Measurements from ENCODE around the gene PIK3CG.
"Not testable (repeated sequence)": the region's sequence is repeated elsewhere in the genome, so short reads cannot be mapped to it uniquely, and the experiment has no call there.

Gene PIK3CG

DNA sequence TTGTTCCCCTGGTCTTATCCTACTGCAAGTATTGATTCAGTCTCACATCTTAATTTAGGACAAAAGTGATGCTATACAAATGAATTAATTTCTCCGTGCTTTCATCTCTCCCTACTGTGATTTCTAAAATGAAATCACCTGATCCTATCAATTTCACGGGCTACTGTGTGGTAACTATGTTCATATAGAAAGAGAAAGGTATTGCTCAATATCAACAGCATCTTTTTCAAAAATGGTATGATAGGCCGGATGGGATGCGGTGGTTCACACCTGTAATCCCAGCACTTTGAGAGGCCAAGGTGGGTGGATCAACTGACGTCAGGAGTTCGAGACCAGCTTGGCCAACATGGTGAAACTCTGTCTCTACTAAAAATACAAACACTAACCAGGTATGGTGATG is 71.2 kb downstream of the PIK3CG start:
- DNase-seq (ENCODE audit: low read depth in 4 of 4, low spot score in 1 of 4) = no peak

DNA sequence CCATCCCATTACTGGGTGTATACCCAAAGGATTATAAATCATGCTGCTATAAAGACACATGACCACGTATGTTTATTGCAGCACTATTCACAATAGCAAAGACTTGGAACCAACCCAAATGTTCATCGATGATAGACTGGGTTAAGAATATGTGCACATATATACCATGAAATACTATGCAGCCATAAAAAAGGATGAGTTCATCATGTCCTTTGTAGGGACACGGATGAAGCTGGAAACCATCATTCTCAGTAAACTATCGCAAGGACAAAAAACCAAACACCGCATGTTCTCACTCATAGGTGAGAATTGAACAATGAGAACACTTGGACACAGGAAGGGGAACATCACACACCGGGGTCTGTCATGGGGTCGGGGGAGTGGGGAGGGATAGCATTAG is 73.0 kb downstream of the PIK3CG start:
- not testable (repeated sequence) for DNase-seq (ENCODE audit: low read depth in 4 of 4, low spot score in 1 of 4)

DNA sequence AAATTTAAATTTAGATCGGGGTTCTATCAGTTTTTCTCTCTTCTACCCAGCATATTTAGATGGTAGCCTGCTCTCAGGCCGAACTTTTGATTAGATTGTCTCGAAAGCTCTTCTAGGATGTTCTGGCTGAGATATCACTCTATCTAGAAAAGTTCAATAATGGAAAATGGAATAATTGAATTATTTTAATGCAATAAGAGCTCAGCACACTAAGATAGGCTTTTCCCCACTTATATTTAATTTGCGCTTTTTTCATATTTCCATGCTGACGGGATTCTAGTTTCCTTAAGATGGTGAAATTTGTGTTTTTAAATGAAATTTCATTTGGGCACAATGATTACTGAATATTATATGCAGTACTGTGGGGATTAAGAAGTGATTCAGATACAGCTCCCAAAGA is 73.7 kb downstream of the PIK3CG start:
- DNase-seq (ENCODE audit: low read depth in 4 of 4, low spot score in 1 of 4) = no peak

DNA sequence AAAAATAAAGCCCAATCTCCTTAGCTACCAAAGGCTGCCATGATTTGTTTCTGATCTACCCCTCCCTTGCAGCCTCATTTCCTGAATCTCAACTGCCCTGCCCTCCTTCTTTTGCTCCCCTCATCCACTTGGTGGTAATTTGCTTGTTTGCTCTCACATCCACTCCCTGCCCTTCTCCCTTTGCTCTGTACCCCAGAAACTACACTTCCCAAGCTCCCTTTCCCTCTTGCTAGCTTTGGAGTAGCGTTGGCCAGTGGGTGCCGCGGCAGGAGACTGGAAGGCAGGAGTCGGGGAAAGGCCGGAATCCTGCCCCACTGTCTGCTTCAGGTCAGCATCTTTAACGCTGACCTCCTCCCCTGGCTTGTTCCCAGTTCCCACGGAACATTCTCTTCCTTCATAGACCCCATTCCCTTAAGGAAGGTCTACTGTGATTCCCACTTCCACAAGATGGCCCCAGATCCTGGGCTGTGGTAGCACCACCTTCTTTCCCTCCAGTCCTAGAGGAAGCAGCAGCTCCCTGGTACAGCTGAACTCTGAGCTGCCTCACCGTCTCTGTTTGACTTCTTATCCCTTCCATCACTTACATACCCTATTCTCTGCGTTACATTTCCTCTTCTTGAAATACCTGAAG is 79.1 kb downstream of the PIK3CG start:
- DNase-seq (ENCODE audit: low read depth in 4 of 4, low spot score in 1 of 4) = no peak

DNA sequence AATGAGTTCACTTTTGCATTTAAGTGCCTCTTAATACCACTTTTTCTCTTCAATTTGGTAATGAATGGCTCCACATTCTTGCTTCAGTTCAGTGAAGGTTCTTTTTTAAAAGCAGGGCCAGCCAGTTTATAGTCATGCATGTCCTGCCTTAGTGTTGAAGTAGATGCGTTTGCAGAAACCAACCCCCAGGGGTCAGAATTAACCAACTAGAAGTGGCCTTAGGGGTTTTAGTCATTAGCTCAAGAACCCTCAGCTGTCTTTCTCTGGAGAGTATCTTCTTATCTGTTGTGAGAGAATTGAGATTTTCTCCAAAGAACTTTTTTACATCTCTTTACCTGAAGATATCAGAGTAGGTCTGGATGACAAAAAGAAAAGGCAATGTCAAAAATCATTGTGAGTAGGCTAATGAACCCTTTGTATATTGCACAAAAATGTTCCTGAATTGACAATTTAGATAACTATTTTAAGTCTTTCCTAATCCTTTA is 82.2 kb downstream of the PIK3CG start:
- DNase-seq (ENCODE audit: low read depth in 4 of 4, low spot score in 1 of 4) = peak in 1 of 4 experiments; percentile 5

DNA sequence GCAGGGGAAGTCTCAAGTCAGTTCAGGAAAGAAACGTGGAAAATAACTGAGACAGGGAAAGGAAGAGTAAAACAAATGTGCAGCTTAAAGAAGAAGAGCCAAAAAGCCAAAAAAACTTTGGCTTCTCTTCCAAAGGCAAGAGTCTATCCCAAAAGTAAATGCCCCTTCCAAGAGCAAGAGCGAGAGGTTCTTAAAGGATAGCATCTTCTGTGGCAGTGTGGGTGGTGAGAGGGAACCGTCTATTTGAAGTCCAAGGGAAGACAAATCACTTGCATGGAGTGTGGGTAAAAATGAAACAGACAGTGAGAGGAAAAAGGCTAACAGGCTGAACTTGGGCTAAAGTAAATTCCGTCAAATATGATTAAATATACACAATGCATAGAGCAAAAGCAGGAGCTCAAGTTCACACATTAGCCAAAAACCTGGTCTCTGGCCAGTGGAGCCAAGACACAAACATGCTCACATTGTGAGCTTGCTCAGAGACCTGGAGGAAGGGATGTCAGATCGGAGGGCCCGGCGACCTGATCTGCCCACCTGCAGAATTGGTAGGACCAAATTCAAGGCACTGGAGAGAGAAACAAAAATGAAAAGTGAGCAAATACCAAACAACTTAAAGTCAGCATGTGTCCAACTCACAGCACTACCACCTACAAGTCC is 87.0 kb downstream of the PIK3CG start:
- DNase-seq (ENCODE audit: low read depth in 4 of 4, low spot score in 1 of 4) = no peak

DNA sequence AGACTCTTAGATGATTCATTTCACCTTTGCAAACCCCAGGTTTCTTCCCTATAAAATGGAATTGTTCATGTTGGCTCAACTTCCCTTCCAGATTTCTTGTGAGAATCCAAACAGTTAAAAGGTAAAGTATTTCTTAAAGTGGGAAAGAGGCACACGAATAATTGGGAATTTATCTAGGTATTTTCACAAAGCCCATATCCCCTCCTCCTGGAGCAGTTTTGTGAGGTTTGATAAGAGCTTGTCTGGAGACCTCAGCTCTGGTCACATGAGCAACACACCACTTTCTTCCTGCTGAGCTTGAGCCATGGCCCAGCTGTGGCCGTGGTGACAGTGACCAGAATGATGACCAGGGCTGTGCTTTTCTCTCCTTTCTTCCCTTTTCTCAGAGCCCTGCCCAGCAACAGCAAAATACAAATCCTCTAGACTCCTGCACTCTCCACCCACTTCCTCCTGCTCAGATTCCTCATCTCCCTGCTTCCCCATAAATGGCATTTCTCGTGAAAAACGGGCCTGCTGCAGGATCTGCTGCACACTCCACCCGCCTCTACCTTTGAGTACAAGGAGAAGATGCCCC is 87.7 kb downstream of the PIK3CG start:
- DNase-seq (ENCODE audit: low read depth in 4 of 4, low spot score in 1 of 4) = no peak

DNA sequence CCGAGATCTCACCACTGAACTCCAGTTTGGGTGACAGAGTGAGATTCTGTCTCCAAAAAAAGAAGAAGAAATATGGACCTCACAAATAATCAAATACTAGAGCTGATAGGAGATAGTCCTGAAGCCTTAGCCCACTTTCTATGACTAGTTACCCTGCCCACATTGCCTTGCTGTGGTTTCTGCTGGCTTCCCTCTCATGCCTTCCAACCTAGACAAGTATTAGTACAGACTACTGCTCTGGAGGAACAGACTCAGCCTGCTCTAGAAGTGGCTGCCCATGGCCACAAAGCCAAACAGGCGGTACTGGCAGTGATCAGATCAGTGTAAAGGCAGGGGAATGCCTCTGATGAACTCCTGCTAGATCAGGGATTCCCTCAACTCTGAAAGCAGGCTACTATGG is 89.8 kb downstream of the PIK3CG start:
- DNase-seq (ENCODE audit: low read depth in 4 of 4, low spot score in 1 of 4) = no peak

DNA sequence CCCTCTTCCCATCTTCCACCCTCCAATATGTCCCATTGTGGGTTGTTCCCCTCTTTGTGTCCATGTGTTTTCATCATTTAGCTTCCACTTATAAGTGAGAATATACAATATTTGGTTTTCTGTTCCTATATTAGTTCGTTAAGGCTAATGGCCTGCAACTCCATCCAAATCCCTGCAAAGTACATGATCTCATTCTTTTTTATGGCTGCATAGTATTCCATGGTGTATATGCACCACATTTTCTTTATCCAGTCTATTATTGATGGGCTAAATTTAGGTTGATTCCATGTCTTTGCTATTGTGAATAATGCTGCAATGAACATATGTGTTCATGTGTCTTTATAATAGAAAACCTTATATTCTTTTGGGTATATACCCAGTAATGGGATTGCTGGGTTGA is 90.8 kb downstream of the PIK3CG start:
- not testable (repeated sequence) for DNase-seq (ENCODE audit: low read depth in 4 of 4, low spot score in 1 of 4)
